CD4-positive, alpha-beta T cell treated with Interleukin-6 at 100 ng/mL for 8 hours (primary cell): Measurements from ENCODE around the gene SH3PXD2A.

Experiments
- DNase-seq: peaks from one replicate; pipeline ENCODE4 v3.0.0-alpha.2; 2020; ENCODE audit warnings: mixed read lengths, low spot score

SH3PXD2A gene

DNA sequence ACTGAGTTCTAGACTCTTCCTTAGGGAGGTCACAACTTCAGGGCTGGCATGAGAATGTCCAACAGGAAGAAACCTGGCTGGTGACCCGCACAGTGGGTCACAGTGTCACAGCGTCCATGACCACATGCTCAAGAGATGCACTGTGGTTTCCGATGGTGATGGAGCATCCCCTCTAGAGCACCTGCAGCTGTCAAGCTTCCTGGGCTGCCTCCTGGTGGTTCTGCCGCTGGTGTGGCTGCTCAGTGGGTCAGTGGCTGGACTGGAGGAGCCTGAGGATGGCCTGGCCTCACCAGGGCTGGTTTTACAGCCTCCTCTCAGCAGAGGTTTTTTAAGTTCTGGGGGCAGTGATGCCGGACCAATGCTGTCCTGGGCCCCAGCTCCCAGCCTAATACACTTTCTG is 149.3 kb downstream of the SH3PXD2A start:
- DNase-seq, result no peak

GRCh38 chr10:103703941-103704919 is 151.1 kb downstream of the SH3PXD2A start:
- DNase-seq, result no peak

DNA sequence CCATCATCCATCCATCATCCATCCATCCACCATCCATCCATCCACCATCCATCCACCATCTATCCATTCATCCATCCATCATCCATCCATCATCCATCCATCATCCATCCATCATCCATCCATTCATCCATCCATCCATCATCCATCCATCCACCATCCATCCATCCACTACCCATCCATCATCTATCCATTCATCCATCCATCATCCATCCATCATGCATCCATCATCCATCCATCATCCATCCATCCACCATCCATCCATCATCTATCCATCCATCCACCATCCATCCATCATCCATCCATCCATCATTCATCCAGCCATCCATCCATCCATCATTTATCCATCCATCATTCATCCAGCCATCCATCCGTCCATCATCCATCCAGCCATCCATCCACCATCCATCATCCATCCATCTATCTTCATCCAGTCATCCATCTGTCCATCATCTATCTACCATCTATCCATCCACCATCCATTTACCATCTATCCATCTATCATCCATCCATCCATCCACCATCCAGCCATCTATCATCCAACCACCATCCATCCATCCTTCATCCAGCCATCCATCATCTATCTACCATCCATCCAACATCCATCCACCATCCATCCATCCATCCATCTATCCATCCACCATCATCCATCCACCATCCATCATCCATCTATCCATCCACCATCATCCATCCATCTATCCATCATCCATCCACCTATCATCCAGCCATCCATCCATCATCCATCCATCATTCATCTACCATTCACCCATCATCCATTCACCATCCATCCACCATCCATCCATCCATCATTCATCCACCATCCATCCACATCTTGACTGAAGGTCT is 153.8 kb downstream of the SH3PXD2A start:
- DNase-seq, result no peak

DNA sequence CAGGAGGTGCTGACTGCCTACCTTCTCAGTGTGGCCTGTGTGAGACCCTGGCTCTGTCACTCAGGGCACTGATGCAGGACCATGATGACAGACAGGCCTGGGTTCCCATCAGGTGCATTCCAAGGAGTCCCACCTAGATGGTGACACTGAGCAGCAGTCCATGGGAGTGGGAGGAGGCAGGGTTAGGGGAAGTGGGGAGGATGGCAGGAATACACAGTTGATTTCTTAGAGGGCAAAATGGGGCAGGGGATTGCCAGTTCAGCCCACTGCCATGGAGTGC is 155.0 kb downstream of the SH3PXD2A start:
- no peak for DNase-seq

DNA sequence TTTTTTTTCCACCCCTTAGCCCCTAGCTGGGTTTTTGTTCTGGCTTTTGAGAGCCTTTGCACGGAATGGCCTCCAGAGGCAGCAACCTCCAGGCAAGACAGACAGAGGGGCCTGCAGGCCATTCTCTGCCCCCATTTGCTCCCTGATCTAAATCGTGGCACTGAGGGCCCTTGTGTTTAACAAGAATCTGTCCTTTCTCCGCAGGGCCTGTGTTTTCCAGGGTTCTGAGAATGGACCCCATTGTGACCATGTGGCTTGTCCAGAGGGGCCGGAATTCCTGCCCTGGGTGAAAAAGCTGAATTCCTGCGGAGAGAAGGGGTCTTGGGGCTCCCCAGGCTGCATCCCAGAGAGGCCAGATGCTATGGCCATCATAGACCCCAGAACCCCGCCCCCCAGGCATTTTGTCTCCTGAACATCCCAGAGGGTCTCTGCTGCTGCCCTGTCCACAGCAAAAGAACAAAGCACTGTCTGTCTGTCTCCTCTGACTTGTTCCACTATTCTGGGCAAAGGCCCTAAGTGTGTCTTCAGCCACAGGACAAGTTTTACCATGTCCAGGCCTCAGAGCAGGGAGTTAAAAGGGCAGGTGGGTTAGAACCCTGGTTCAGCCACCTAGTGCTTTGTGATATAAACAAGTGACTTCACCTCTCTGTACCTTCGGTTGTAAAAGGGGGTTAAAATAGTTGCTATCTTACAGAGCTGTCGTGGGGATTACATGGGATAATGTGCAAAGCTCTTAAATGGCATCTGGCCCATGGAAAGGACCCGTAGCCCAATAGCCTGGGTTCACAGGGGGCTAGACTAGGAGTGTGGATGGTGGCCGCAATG is 155.6 kb downstream of the SH3PXD2A start:
- no peak for DNase-seq

DNA sequence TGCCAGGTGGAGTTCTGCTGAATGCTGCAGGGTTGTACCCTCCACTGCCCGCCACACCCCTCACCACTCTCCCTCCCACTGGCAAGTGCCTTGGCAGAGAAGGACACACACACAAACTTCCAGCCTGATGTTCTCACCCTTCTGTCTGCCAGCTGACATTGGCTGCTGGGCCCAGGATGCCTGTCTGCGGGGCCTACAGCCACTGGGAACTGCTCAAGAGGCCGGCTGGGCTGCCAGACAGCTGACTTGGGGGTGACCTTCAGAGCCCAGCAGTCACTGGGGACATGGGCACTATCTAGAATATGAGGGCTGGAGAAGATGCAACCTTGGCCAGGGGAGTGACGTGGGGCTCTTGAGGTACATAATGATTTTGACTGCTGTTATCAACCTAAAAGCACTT is 157.1 kb downstream of the SH3PXD2A start:
- DNase-seq, result no peak

DNA sequence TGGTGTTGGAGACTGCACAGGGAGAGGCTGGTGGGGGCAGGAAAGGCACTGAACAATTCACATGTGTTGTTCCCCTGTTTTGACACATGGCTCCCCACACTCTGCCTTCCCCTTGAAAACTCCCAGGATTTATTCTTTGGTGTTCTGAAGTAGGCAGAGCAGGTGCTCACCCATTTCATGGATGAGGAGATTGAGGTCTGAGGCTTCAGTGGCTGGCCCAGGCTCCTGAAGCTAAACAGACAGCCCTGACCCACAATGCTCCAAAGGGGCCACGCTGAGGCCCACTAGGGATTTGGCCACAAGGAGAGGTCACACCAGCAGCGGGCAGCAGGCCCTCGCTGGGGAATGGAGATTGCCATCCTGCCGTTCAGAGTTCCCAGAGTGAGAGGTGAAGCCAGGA is 157.6 kb downstream of the SH3PXD2A start:
- DNase-seq, result no peak

GRCh38 chr10:103696411-103697145 is 158.8 kb downstream of the SH3PXD2A start:
- DNase-seq, result peak; percentile 73

DNA sequence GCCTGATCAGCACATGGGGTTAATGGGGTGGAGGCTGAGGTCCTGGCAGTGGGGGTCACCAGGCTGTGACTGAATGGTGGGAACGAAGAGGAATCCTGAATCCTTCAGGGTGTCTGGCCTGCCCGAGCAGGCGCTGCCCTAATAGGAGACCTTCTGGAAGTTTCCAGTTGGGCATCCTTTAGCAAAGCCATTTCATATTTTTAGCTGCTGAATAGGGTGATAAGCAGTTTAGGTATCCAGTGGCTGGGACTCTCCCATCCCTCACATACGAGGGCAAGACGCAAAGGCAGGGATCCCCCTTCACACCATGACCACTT is 159.3 kb downstream of the SH3PXD2A start:
- no peak for DNase-seq

DNA sequence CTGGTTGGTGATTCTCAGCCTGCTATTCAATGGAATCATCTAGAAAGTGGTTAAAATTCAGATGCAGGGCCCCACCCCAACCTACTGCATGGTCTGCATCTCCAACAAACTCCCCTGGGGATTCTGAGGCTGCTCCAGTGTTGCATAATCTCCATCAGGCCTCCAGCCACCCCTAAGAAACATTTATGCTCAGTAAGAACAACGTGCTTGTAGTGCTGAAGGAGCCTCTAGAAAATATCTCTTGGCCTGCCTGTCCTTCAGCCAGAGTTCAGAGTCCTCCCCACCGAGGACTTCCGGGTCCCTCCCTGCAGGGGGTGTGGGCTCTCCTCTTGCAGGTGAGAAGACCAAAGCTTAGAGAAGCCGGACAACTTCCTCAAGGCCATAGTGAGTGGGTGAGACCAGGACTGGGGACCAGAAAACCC is 159.8 kb downstream of the SH3PXD2A start:
- no peak for DNase-seq

DNA sequence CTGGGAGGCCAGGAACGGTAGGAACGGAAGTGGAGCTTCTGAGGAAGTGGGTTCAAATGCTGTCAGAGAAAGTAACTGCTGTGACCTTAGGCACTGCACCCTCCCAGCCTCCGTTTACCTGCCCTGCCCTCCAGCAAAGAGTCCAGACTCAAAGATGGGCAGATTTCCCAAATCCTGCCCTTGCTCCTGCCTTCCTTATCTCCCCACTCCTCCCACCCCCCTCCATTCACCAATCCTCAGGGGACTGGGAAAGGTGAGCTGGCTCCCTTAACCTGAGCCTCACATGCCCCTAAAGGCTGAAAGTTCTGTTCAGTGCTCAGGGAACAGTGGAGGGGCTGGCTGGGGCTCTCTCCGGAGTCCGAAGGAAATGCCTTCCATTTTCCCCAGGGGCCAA is 161.6 kb downstream of the SH3PXD2A start:
- no peak for DNase-seq

- peak; percentile 35 for DNase-seq
Observed at GRCh38 chr10:103692952-103693811, 162.2 kb downstream of the SH3PXD2A start.

- no peak for DNase-seq
Observed at GRCh38 chr10:103692436-103692951, 162.9 kb downstream of the SH3PXD2A start.

DNA sequence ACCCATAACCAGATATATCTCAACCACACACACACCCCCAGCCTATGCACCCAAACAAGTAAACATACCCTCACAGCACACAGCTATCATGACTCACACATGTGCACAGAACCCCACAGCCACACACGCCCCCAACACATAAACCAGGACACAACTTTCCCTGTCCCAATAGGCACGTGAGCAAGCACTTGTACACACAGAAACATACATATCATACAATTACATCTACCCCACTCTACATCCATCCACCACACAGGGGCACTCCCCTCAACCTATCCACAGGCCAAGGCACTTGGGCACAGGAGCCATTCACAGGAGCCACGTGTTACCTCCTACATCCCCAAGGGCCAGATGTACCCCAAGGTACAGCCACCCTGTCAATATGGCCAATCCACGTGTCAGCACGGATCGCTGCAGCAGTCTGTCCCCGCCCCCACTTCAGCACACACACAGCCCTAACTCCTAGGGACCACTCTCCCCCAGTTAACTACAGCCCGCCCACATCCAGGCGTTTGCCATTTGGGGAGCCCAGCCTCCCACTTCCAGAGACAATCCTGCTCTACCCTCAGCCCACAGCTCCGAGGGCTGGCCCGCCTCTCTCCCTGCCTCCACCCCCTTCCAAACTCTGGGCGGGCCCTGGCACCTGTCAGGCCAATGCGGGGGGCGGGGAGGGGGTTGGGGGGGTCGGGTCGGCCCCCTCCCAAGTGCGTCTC is 163.5 kb downstream of the SH3PXD2A start:
- no peak for DNase-seq

GRCh38 chr10:103691267-103691666 is 164.1 kb downstream of the SH3PXD2A start:
- no peak for DNase-seq

GRCh38 chr10:103690281-103690680 is 165.1 kb downstream of the SH3PXD2A start:
- DNase-seq, result no peak

DNA sequence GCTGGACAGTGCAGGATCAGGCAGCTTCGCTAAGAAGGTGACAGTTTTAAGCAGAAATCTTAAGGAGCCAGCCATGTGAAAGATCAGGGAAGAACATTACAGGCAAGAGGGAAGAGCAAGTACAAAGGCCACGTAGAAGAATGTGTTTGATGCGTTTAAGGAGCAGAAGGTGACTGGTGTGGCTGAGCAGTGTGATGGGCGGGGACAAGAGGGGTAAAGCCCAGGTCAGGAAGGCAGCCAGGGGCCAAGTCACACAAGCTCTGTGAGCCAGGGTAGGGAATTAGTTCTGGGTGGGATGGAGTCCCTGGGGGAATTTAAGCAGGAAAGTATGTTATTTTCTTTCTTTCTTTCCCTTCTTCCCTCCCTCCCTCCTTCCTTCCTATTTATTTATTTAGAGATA is 166.9 kb downstream of the SH3PXD2A start:
- DNase-seq, result no peak

GRCh38 chr10:103687718-103688117 is 167.7 kb downstream of the SH3PXD2A start:
- DNase-seq, result no peak

DNA sequence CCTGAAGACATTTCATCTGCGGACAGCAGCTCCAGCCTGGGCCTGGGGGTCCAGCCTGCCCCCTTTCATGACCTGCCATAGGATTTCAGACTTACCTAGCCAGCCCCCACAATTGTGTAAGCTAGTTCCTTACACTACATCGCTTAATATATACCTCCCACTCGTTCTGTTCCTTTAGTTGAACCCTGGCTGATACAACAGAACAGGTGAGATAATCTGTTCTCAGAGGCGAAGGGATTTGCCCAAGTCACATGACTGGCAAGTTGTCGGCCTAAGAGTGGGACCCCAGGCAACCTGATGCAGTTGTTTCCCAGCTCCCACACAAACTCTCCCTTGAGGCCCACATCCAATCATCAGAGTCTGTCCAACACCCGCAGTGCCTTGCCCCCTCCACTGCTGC is 168.2 kb downstream of the SH3PXD2A start:
- no peak for DNase-seq
